IMR-90 (cell line): ENCODE measurements around the gene SAMD11. TPM values are rescaled to one million over a fixed set of nuclear protein-coding genes. Genes with fewer than 3 reads are reported as not detected.

Experiments
- ATAC-seq: fragments of 200-7000 bp; cut with Tn5 transposase; 2 replicates; pipeline ENCODE4 v1.9.1; 2020; ENCODE audit warnings: low read depth, mild to moderate bottlenecking, moderate library complexity
- BruUV-seq: library from RNA; stranded (reverse); fragments of 400-500 nt; replicated peaks from 2 replicates; lab custom pipeline; 2021; lab: Mats Ljungman, UMichigan
- CTCF ChIA-PET: fragments of 300-600 bp; formaldehyde crosslinking; extraction: SDS; loops from one replicate; lab custom pipeline; 2021; ENCODE audit warnings: antibody characterized with exemption; lab: Yijun Ruan, JAX
- POLR2A ChIA-PET: fragments of 300-600 bp; sonication (Branson Sonifier 250); formaldehyde crosslinking; loops from one replicate; lab custom pipeline; 2022; ENCODE audit warnings: antibody characterized with exemption; ENCODE audit not compliant: unreplicated experiment; lab: Charles Lee
- DNase-seq: peaks from one replicate; pipeline ENCODE4 v3.0.0; 2013
- H2AFZ ChIP-seq: replicated peaks from 2 replicates; pipeline ENCODE3; 2013; ENCODE audit warnings: low read length, mild to moderate bottlenecking; ENCODE audit not compliant: poor library complexity
- H2AK5ac ChIP-seq: 2 replicates; pipeline ENCODE4 v1.6.1; 2013; ENCODE audit warnings: low read depth, low read length, inconsistent platforms
- H2AK9ac ChIP-seq: replicated peaks from 2 replicates; pipeline ENCODE3; 2013; ENCODE audit warnings: mild to moderate bottlenecking, low read depth, low read length, moderate library complexity; ENCODE audit not compliant: poor library complexity
- H2BK120ac ChIP-seq: 2 replicates; pipeline ENCODE4 v1.6.1; 2013; ENCODE audit warnings: low read depth, low read length, inconsistent platforms
- H2BK15ac ChIP-seq: 3 replicates; pipeline ENCODE4 v1.6.1; 2013; ENCODE audit warnings: low read depth, low read length, inconsistent platforms
- H2BK20ac ChIP-seq: 2 replicates; pipeline ENCODE4 v1.6.1; 2013; ENCODE audit warnings: low read depth, mild to moderate bottlenecking, inconsistent platforms, low read length, moderate library complexity
- H2BK5ac ChIP-seq: 2 replicates; pipeline ENCODE4 v1.6.1; 2013; ENCODE audit warnings: mild to moderate bottlenecking, low read depth, low read length, inconsistent platforms; ENCODE audit not compliant: poor library complexity, severe bottlenecking
- H3K14ac ChIP-seq: replicated peaks from 2 replicates; pipeline ENCODE4 v1.6.1; 2013; ENCODE audit warnings: low read depth, low read length, inconsistent platforms
- H3K18ac ChIP-seq: 2 replicates; pipeline ENCODE4 v1.6.1; 2013; ENCODE audit warnings: low read depth, low read length, control low read depth
- H3K23ac ChIP-seq: 2 replicates; pipeline ENCODE4 v1.6.1; 2013; ENCODE audit warnings: low read depth, low read length, inconsistent platforms
- H3K27ac ChIP-seq: 2 replicates; pipeline ENCODE4 v1.5.1; 2013; ENCODE audit warnings: mild to moderate bottlenecking, control low read depth, low read length; ENCODE audit not compliant: insufficient read depth
- H3K27me3 ChIP-seq: 2 replicates; pipeline ENCODE4 v1.6.1; 2013; ENCODE audit warnings: low read length; ENCODE audit not compliant: control insufficient read depth, insufficient read depth
- H3K36me3 ChIP-seq: 2 replicates; pipeline ENCODE4 v1.6.1; 2013; ENCODE audit warnings: low read length, mixed read lengths; ENCODE audit not compliant: control insufficient read depth, insufficient read depth
- H3K4ac ChIP-seq: 2 replicates; pipeline ENCODE4 v1.6.1; 2013; ENCODE audit warnings: low read depth, low read length, inconsistent platforms
- H3K4me1 ChIP-seq: 2 replicates; pipeline ENCODE4 v1.6.1; 2013; ENCODE audit warnings: low read length, mixed read lengths; ENCODE audit not compliant: control insufficient read depth, insufficient read depth
- H3K4me2 ChIP-seq: 2 replicates; pipeline ENCODE4 v1.6.1; 2013; ENCODE audit warnings: low read depth, mild to moderate bottlenecking, control low read depth, low read length, moderate library complexity
- H3K4me3 ChIP-seq: 2 replicates; pipeline ENCODE4 v1.5.1; 2013; ENCODE audit warnings: low read depth, mild to moderate bottlenecking, control low read depth, low read length, moderate library complexity; ENCODE audit not compliant: insufficient read depth
- H3K56ac ChIP-seq: 2 replicates; pipeline ENCODE4 v1.6.1; 2013; ENCODE audit warnings: low read length, inconsistent platforms; ENCODE audit not compliant: insufficient read depth; ENCODE audit errors: extremely low read depth
- H3K79me1 ChIP-seq, 2 experiments: 2 replicates each; pipeline ENCODE4 v1.6.1; 2013; ENCODE audit warnings: low read length in 2 of 2, inconsistent platforms in 1 of 2, low read depth in 1 of 2
- H3K9ac ChIP-seq: 2 replicates; pipeline ENCODE4 v1.6.1; 2013; ENCODE audit warnings: low read depth, low read length, control low read depth
- H3K9me1 ChIP-seq: 2 replicates; pipeline ENCODE4 v1.6.1; 2013; ENCODE audit warnings: low read length, inconsistent platforms; ENCODE audit not compliant: insufficient read depth
- H3K9me3 ChIP-seq: 2 replicates; pipeline ENCODE4 v1.6.1; 2013; ENCODE audit warnings: low read length; ENCODE audit not compliant: control insufficient read depth, insufficient read depth
- H4K20me1 ChIP-seq: 2 replicates; pipeline ENCODE4 v1.6.1; 2013; ENCODE audit warnings: low read length, inconsistent platforms; ENCODE audit not compliant: insufficient read depth
- H4K5ac ChIP-seq: 2 replicates; pipeline ENCODE4 v1.6.1; 2013; ENCODE audit warnings: mild to moderate bottlenecking, low read depth, low read length, control low read depth
- H4K8ac ChIP-seq, 2 experiments: 2 replicates each; pipeline ENCODE4 v1.6.1; 2013; ENCODE audit warnings: low read depth in 2 of 2, low read length in 2 of 2, control low read depth in 1 of 2, inconsistent platforms in 1 of 2
- H4K91ac ChIP-seq: 2 replicates; pipeline ENCODE4 v1.6.1; 2013; ENCODE audit warnings: low read depth, low read length, inconsistent platforms; ENCODE audit not compliant: insufficient read depth
- FOS ChIP-seq: fragments of 150-350 bp; IDR thresholded peaks from 2 replicates; pipeline ENCODE4 v1.6.1; 2016; ENCODE audit warnings: low read depth, low read length
- POLR2A ChIP-seq: IDR thresholded peaks from 2 replicates; pipeline ENCODE4 v1.6.1; 2012; ENCODE audit warnings: mild to moderate bottlenecking, low read depth, low read length
- RCOR1 ChIP-seq: IDR thresholded peaks from 2 replicates; pipeline ENCODE4 v1.6.1; 2012; ENCODE audit warnings: mild to moderate bottlenecking, low read length, improper control_type of control experiment; ENCODE audit not compliant: insufficient replicate concordance
- WGBS, 2 experiments: methylation state at CpG; one replicate each; pipeline versions ENCODE4 v1.1.5 to v1.1.7; 2013; ENCODE audit warnings: missing lambda C conversion rate in 2 of 2; ENCODE audit not compliant: insufficient read length in 1 of 2; ENCODE audit errors: extremely low coverage in 2 of 2; 5-methylcytosine and 5-hydroxymethylcytosine counted together
- dilution Hi-C: fragments of 300-500 bp; cut with HindIII; formaldehyde crosslinking; loops from one replicate; pipeline ENCODE4 v1.14.3; 2018; ENCODE audit warnings: low sequenced_read_pairs; ENCODE audit not compliant: unreplicated experiment
- in situ Hi-C: fragments of 300-500 bp; cut with MboI; formaldehyde crosslinking; loops from 3 replicates; pipeline ENCODE4 v1.14.3; 2019; ENCODE audit warnings: low sequenced_read_pairs, inconsistent platforms, mixed read lengths
- intact Hi-C: fragments of 100-400 bp; cut with micrococcal nuclease; formaldehyde crosslinking; loops from 2 replicates; pipeline ENCODE4 v1.10.0; 2022
- polyA plus RNA-seq, 3 experiments: library from polyadenylated mRNA; depleted of rRNA; stranded (reverse); fragments of >200 nt; gene quantifications; 2 replicates each; pipeline ENCODE4 v1.2.3, GENCODE V29; 2012; ENCODE audit warnings: low replicate concordance in 1 of 3
- total RNA-seq: library from RNA; depleted of rRNA; stranded (reverse); fragments of >200 nt; gene quantifications from 2 replicates; pipeline ENCODE4 v1.2.3, GENCODE V29; 2012
- TF ChIP-seq, protein P1 (sequence below): fragments of 150-350 bp; IDR thresholded peaks from 2 replicates; pipeline ENCODE4 v1.6.1; 2017; ENCODE audit warnings: mild to moderate bottlenecking, antibody characterized with exemption, low read length, low read depth

SAMD11 gene
- total and polyA plus RNA-seq, 2 of the 4 experiments (the other 2 are of a cell fraction): 5.9 to 22.9 TPM

GRCh38 chr1:992362-992761 is 68.6 kb downstream of the SAMD11 start:
- no CpG with 5 or more reads among the region's 7 CpGs for WGBS, 2 experiments
- no TSS peak for BruUV-seq
- ATAC-seq: no peak

More at GRCh38 chr1:992362-992761, 68.6 kb downstream of the SAMD11 start:
- no peak for DNase-seq
- no peak overlapping the region for H2BK120ac ChIP-seq
- H2AFZ ChIP-seq: no peak overlapping the region
- no peak overlapping the region for H2BK15ac ChIP-seq
- H3K27me3 ChIP-seq: no peaks in the 10 kb centered on the region
- peaks cover 0 to 5% of the 10 kb centered on the region in 2 experiments; a peak in 2 of 4 replicates for H3K79me1 ChIP-seq
- H4K8ac ChIP-seq: no peak overlapping the region
- peaks cover 10% of the 10 kb centered on the region for H3K9me3 ChIP-seq
- no peak overlapping the region for H3K4me3 ChIP-seq
- dilution Hi-C loops: no loop called here
- no peaks in the 10 kb centered on the region for H3K9me1 ChIP-seq
- H3K18ac ChIP-seq: no peak overlapping the region
- H3K14ac ChIP-seq: no peak overlapping the region
- no peak overlapping the region for H3K4me2 ChIP-seq
- H3K9ac ChIP-seq: no peak overlapping the region
- no peak overlapping the region for H3K23ac ChIP-seq
- H2BK20ac ChIP-seq: no peak overlapping the region
- intact Hi-C loops: no loop called here
- in situ Hi-C loops: no loop called here
- H4K5ac ChIP-seq: no peak overlapping the region
- peaks cover 4% of the 10 kb centered on the region; the same call in 1 of the 2 replicates for H4K20me1 ChIP-seq
- no peaks in the 10 kb centered on the region; the same call in 1 of the 2 replicates for H3K4me1 ChIP-seq
- H3K27ac ChIP-seq: no peak overlapping the region
- TF ChIP-seq, protein P1, sequence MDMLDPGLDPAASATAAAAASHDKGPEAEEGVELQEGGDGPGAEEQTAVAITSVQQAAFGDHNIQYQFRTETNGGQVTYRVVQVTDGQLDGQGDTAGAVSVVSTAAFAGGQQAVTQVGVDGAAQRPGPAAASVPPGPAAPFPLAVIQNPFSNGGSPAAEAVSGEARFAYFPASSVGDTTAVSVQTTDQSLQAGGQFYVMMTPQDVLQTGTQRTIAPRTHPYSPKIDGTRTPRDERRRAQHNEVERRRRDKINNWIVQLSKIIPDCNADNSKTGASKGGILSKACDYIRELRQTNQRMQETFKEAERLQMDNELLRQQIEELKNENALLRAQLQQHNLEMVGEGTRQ: no peak
- TF ChIP-seq POLR2A (peak; percentile 17; the same call in 1 of the 2 replicates), FOS (no peak), RCOR1 (no peak)
- H3K4ac ChIP-seq: no peak overlapping the region
- no peak overlapping the region for H3K56ac ChIP-seq
- H2AK9ac ChIP-seq: no peak overlapping the region
- no peak overlapping the region for H2AK5ac ChIP-seq
- CTCF ChIA-PET: interaction anchor here (1.2 kb wide), 1 partner anchor 27 kb away, joined by 3 read pairs; no protein-coding TSS in a partner anchor
- no peak overlapping the region for H2BK5ac ChIP-seq
- H3K36me3 ChIP-seq: no peaks in the 10 kb centered on the region
- POLR2A ChIA-PET: no interaction called here
- no peak overlapping the region for H4K91ac ChIP-seq
